Activated CD8-positive, alpha-beta memory T cell treated with anti-CD3 and anti-CD28 coated beads, Interleukin-2, amount 50 U/mL, for 24 hours (primary cell): ENCODE results near the gene PNCK.
"Not testable (repeated sequence)": the region's sequence is repeated elsewhere in the genome, so short reads cannot be mapped to it uniquely, and the experiment has no call there.

Source experiments
- DNase-seq: peaks from one replicate; pipeline ENCODE4 v3.0.0-alpha.2; 2020; ENCODE audit errors: extremely low read depth

Gene PNCK

DNA sequence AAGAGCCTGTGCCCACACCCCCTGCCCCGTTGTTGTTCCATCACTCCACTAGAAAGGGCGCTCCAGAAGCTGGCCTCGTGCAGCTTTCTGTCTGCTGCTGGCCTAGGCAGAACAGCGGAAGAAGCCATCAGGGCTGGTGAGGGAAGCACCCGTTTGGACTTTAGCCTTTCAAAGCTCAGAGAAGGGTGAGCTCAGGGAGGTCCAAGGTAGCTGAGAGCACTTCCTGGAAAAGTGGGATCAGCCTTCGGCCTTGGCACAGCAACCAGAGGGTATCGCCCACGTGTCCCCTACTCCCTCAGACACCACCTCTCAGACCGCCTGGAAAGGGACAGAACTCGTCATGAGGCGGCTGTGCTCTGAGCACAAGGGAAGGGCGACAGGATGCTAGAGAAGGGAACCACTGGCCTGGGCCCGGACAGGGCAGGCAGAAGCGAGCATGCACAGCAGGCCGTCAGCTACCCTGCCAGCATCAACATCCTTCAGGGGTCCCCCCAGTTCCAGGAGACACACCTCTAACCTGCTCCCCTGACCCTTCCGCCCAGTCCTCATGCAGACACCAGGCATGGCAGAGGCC lies 25.7 kb upstream of the PNCK start:
- not testable (repeated sequence) for DNase-seq

DNA sequence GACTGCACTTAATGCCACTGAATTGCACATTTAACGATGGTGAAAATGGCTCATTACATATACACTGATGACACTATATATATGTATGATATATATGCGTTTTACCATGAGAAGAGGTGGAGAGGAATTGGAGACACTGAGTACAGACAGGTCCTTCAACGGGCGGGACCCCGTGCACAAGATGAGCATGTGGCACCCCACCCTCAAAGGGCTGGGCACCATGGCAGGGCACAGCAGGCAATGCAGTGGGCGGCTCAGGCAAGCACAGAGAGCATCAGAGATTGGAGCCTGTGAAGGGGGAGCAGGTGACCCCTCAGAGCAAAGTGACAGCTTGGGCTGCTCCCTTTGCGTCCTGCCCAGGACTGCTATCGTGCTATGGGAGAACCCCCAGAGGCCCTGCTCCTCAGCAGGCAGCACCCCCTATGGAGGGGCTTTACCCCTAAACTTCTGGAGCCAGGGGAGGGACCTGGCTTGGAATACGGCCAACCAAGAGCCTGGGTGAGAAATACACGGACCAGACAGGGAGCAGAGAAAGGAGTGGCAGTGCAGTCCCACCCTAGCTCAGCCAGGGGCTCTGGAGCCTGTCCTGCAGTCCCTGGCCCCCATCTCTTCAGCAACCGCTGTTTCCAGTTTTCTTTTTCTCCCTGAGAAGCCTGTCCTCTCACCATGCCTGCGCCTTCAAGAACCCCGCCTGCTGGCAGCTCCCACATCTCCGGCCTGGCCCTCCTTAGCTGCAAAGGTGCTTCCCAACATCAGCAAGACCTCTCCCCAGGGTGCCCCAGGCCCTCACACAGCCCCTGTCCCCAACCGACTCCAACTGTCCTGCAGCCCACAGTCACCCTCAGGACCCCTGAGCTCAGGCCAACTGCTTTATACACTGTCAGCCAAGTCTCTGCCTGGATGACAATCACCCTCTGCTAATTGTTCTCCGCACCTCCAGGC lies 24.6 kb upstream of the PNCK start:
- DNase-seq: no peak

DNA sequence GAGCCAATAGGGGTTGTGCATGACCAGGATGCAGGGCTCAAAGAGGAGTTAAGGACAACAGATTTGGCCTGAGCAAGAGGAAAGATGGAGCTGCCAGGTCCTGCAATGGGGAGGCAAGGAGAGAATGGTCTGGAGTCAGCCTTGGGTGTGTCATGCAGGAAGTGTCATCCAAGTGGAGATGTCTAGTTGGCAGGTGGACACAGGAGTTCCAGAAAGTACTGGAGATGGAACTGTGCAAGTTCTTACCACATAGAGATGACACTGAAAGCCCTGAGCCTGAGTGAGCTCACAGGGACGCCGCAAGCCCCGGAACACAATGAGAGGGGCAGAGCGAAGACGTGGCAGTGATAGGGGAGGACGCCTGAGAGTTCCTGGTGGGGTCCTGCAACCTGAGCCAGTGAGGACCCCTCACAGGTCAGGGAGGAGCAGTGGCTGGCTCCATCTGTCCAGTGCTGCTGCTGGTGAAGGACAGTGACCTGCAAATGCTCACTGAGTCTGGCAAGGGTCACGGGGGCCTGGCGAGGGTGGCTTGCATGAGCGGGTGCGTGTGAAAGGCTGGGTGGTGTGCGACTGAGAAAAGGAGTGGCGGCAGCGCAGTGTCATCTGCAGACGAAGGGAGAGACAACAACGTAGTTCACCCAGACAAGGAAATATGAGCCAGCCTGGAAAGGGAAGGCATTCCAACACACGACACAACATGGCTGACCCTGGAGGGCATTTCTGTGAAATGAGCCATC lies 23.5 kb upstream of the PNCK start:
- DNase-seq: not testable (repeated sequence)

DNA sequence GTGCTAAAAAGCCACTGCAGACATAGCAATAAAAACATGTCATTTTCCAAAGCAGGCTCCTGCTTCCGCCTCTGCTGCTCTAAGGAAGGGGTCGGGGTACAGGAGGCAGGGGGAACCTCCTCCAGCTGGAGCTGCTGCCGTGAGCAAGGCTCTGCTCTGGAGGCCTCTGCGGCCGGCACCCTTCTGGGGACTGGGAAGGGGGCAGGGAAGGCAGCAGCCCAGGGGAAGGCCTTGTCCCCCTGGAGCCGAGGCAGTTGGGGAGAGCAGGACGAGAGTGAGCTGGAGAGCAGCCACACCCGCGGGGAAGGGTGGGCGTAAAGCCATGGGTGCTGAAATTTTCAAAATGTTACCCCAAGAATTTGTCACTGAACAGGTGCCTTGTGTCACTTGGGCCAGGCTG lies 22.9 kb upstream of the PNCK start:
- DNase-seq: not testable (repeated sequence)

DNA sequence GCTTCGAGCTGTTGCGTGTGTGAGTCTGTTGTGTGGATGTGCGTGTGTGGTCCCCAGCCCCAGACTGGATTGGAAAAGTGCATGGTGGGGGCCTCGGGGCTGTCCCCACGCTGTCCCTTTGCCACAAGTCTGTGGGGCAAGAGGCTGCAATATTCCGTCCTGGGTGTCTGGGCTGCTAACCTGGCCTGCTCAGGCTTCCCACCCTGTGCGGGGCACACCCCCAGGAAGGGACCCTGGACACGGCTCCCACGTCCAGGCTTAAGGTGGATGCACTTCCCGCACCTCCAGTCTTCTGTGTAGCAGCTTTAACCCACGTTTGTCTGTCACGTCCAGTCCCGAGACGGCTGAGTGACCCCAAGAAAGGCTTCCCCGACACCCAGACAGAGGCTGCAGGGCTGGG lies 22.5 kb upstream of the PNCK start:
- no peak for DNase-seq

DNA sequence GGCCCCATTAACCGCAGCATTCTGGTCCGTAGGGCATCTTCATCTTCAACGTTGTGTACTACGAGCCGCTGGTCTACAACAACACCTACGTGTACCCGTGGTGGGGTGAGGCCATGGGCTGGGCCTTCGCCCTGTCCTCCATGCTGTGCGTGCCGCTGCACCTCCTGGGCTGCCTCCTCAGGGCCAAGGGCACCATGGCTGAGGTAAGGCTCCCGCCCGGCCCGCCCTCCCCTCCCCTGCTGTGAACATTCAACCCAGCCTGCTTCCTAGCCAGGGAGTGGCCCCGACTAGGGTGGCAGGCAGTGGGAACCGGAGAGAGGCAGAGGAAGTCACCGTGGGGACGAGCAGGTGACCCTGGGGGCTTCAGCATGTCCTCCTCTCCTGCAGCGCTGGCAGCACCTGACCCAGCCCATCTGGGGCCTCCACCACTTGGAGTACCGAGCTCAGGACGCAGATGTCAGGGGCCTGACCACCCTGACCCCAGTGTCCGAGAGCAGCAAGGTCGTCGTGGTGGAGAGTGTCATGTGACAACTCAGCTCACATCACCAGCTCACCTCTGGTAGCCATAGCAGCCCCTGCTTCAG lies 21.2 kb upstream of the PNCK start:
- DNase-seq: no peak

DNA sequence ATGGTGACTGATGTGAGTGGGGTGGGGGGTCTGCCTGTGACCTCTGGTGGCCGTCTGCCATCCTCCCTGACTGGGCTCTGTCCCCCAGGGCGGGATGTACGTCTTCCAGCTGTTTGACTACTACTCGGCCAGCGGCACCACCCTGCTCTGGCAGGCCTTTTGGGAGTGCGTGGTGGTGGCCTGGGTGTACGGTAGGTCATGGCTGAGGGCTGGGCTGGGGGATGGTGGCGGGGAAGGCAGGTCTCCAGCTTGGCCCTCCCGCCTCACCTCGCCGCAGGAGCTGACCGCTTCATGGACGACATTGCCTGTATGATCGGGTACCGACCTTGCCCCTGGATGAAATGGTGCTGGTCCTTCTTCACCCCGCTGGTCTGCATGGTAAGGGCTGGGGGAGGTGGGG lies 20.6 kb upstream of the PNCK start:
- DNase-seq: not testable (repeated sequence)

DNA sequence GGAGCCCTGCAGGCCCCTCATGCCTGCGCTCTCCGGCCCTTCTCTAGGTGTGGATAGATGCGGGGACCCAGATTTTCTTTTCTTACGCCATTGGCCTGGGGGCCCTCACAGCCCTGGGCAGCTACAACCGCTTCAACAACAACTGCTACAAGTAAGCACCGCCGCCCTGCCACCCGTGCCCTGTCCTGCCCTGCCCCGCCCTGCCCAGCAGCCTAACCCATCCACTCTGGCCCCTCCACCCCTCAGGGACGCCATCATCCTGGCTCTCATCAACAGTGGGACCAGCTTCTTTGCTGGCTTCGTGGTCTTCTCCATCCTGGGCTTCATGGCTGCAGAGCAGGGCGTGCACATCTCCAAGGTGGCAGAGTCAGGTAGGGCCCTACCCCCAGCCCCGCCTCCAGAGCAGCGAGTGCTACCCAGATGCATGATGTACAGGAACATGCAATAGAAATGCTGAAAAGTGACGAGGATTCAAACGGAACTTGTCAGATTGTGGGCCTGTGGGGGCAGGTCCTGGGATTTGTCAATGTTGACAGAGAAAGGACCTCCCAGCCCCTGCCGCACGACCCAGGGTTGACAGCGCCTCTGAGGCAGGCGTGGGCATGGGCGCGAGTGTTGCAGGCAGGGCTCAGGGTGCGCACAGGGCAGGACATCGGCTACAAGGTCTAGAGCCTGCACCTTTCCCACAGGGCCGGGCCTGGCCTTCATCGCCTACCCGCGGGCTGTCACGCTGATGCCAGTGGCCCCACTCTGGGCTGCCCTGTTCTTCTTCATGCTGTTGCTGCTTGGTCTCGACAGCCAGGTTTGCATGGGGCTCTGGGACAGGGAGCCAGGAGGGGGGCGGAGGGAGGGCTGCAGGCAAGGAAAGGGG lies 19.8 kb upstream of the PNCK start:
- DNase-seq: no peak

DNA sequence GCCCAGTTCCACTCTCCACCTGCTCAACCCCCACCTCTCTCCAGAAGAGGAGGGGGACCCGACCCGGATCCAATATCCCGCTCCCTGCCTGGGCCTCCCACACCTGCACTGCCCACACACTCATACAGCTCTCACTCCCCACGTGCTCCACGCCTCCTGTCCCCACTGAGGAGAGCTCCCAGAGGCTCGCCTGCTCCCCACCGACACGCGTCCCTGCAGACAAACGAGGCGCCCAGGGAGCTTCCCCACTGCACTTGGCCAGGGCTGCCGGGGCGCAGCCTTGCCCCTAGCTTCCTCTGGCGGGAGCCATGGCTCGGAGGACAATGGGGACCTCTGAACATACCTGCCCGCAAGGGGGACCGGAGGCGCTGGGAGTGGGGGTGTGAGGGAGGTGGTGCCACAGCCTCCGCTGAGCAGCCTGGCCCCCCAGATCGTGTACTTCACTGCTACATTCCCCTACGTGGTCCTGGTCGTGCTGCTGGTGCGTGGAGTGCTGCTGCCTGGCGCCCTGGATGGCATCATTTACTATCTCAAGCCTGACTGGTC lies 19.1 kb upstream of the PNCK start:
- no peak for DNase-seq

DNA sequence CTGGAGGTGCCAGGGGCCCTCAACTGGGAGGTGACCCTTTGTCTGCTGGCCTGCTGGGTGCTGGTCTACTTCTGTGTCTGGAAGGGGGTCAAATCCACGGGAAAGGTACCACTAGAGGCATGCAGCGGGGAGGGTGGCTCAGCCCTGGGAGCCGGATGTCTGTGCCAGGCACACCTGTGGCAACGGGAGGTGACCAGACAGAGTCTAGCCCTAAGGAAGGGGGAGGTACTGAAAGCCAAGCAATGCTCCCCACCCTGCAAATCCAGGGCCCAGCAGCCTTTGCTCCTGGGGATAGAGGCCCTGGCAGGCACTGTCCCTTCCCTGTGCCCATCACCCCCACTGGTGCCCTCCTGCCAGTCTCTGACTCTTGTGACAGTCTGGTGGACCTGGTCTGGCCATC lies 18.4 kb upstream of the PNCK start:
- DNase-seq: no peak

DNA sequence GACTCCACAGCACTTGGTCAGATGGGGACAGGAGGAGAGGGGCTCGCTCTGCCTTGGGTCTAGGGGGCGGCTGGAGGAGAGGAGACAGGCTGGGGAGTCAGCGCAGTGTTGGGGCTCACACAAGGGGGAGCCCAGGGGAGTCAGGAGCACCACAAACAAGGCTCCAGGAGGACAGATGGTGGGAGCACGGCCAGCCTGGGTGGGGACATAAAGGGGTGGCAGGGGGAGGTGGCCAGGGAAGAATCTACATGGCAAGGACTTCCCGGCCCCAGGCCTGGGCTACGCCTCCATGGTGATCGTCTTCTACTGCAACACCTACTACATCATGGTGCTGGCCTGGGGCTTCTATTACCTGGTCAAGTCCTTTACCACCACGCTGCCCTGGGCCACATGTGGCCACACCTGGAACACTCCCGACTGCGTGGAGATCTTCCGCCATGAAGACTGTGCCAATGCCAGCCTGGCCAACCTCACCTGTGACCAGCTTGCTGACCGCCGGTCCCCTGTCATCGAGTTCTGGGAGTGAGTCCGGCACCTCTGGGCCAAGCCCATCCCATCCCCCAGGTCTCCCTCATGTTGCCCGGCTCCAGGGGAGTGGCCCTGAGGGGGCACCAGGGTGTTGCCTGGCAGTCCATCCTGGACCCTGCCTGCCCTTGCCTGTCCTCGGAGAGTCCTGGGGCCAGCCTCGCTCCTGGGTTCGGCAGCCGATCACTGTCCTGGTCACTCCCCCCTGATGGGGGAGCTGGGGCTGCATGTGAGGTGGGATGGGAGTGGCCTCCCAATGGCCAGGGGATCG lies 17.6 kb upstream of the PNCK start:
- DNase-seq: not testable (repeated sequence)

DNA sequence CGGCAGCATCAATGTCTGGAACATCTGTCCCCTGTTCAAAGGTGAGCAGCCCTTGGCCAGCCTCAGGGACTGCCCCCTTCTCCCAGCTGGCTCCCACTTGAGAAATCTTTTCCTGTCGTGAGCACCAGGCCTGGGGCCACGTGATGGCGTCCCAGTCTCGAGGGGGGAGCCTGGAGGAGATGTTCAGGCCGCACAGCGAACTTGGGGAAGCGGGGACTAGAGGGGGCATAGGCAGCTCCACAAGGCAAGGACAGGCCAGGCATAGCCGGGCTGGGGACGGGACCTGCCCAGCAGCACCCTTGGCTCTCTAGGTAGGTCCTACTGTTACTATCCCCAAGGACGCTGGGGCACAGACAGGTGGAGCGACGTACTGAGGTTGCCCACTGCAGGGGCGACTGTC lies 16.9 kb upstream of the PNCK start:
- DNase-seq: no peak

DNA sequence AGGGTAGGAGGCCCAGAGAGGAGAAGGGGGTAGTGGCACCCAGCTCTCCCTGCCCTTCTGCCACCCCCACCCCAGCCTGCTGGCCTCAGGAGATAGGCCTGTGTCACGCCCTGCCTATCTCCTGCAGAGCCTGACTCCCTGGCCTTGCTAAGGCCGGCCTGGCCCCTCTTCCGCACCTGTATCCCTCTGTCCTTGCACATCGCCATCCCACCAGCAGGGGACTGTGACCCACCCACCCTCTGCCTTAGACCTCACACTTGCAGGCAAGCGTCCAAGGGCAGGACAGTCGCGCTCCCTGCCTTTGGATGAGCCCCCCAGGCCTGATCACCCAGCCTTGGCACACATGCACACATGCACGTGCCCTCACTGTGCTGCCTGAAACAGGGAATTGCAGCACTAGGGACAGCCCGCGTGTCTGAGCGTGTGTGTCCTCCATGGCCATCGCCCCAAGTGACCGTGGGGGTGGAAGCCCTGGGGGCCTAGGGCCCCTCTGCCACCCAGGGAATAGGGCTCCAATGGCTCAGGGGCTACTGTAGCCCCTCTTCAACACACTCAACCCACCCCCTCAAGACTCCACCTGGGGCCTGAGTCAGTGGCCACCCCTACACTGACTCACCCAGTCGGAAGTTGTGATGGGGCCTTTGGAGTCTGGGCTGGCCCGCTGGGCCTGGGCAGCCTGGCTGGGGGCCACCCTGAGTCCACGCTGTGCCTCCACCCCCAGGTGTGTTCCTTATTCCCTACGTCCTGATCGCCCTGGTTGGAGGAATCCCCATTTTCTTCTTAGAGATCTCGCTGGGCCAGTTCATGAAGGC lies 16.2 kb upstream of the PNCK start:
- DNase-seq: no peak

DNA sequence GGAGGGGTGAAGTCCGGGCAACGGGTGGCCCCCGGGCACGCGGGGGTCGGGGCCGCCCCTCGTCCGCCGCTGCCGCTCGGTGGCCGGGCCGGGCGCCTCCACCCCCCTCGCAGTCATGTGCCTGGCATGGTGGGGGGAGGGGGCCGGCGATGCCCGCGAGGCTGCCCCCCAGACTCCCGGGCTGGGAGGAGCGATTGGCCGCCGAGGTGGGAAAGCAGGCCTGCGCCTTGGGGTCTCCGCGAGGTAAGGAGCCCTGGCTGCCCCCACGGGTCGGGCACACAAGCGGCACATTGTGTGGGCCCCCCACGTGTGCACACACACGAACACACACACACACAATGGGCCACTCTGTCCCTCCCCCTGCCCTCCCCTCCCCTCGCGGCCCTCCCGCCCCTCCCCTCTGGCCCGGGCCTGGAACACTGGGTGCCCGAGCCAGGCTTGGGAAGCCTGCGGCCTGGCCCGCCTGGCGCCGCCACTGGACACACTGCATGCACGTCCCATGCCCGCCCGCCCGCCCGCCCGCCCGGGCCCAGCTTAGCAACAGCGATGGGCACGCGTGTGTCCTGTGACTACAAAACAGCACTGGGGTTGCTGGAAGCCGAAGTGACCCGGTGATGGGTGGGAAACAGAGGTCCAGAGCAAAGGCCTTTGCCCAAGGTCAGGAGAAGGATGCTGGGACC lies 15.4 kb upstream of the PNCK start:
- DNase-seq: no peak

DNA sequence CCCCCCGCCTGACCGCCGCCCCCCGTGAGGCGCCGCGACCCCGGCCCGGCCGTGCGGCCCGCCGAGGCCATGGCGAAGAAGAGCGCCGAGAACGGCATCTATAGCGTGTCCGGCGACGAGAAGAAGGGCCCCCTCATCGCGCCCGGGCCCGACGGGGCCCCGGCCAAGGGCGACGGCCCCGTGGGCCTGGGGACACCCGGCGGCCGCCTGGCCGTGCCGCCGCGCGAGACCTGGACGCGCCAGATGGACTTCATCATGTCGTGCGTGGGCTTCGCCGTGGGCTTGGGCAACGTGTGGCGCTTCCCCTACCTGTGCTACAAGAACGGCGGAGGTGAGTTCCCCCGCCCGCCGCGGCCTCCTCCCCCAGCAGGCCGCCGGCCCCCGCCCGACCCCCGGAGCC lies 14.9 kb upstream of the PNCK start:
- no peak for DNase-seq

DNA sequence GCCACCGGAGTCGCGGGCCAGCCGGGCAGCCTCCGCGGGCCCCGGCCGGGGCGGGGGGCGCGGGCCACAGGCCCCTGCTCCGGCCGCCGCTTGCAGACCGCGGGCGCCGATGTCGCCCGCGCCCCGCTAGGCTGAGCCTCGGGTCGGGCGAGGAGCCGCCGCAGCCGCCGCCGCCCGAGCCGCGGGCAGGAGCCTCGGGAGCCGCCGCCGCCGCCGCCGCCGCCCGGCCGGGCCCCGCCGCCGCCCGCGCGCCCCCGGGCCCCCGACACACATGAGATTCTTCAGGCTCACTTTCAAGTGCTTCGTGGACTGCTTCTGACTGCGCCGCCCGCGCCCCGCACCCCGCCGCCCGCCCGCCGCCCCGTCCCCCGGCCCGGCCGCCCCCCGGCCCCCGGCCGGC lies 14.5 kb upstream of the PNCK start:
- no peak for DNase-seq

DNA sequence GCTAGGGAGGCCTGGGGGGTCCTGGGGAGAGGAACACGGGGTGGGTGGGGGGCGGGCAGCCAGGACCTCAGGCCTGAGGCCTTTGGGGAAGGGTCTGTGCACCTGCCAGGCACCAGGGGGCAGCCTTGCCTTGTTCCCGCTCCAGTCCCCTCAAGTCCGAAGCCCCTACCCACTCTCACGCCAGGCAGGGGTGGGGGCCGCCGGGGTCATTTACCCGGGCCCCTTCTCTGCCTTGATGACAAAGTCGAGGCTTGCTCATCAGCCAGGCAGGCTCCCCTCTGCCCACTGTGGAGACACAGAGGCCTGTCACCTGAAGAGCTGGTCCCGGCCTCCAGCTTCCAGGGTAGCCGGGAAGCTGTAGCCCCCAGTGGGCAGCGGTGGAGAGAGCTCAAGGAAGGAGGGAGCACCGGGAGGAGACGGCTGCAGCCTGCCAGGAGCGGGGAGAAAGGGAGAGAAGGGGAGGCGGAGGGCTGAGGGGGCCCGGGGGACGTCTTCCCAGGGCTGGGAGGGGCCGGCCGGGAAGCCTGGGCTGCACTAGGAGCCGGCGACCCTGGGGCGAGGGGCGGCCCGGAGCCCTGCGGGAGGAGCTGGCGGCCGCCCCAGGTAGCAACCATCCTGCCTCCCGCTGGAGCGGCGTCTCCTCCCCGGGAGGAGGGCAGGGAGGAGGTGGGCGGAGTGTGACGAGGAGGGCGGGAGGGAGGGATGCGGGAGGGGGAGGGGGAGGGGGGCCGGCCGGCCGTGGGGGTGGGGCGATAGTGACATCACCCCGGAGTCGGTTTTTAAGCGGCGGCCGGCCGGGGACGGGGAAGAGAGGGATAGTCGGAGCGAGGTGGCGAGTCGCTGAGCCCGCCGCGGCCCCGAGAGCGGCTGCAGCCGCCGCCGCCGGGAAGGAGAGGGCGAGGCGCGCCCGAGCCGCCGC lies 13.8 kb upstream of the PNCK start, which contains the start of gene SLC6A8:
Gene SLC6A8, plus strand, starts transcription at position 806 of the 919 bp plus-strand sequence. CDS start 649 bp downstream, outside the sequence.
- DNase-seq: no peak

DNA sequence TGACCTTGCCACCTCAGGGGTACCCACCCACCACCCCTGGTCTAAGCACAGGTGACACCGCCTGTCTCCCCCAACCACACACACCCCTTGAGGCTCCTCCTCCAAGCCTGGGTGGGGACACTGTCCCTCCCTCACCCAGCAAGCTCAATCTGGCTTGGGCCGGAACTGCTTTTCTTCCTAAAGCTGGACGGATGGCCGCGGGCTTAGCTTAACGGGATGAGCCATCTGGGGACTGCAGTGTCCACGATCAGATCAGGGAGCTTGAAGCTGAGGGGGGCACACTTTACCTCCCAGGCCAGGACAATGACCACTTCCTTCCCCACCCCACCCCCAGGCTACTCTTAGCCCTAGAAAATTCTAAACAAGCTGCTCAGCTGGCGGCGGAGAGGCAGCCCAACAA lies 13.1 kb upstream of the PNCK start:
- DNase-seq: no peak
